Measurements from ENCODE around the gene UTS2. TPM values are rescaled to one million over a fixed set of nuclear protein-coding genes. Genes with fewer than 3 reads are reported as not detected.

The UTS2 gene
- total RNA-seq, 1 experiment from 2014 or later: 31.0 TPM

DNA sequence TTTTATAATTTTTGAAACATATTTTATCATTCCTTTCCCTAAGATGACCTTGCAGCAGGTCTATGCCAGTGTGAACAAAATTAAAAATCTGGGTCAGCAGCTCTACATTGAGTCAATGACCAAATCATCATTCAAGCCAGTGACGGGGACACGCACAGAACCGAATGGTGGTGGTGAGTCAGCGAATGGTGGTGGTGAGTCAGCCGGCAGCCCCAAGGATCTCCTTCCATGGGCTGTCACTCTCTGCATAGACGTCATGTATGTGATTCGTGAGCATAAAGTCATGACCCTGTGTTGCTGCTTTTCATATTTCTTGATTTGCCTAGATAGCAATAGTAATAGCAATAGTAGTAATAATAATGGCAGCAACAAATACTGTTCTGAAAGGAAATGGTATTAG lies 42.5 kb downstream of the UTS2 start:
- Histone ChIP-seq H3K9me3 (ENCODE audit: low read depth, low read length, poor library complexity, severe bottlenecking) (peaks cover 18% of the 10 kb centered on the region), H3K4me3 (ENCODE audit: low read depth, low read length, poor library complexity, severe bottlenecking) (no peak overlapping the region), H3K4me1 (ENCODE audit: insufficient read depth, low read length, poor library complexity, severe bottlenecking) (no peaks in the 10 kb centered on the region), H3K27ac (ENCODE audit: low read depth, low read length, poor library complexity, severe bottlenecking) (no peak overlapping the region), H3K36me3 (ENCODE audit: insufficient read depth, low read length, poor library complexity, severe bottlenecking) (no peaks in the 10 kb centered on the region), H3K27me3 (replicated peaks; ENCODE audit: insufficient read depth, low read depth, low read length, poor library complexity) (no peaks in the 10 kb centered on the region)
- intact Hi-C loops (cut with micrococcal nuclease; ENCODE audit: unreplicated experiment): no loop called here
- no peak for TF ChIP-seq EZH2 (IDR thresholded peaks at IDR 0.05; ENCODE audit: borderline replicate concordance, low read depth, low read length, poor library complexity, severe bottlenecking)
- TF ChIP-seq, protein P1, sequence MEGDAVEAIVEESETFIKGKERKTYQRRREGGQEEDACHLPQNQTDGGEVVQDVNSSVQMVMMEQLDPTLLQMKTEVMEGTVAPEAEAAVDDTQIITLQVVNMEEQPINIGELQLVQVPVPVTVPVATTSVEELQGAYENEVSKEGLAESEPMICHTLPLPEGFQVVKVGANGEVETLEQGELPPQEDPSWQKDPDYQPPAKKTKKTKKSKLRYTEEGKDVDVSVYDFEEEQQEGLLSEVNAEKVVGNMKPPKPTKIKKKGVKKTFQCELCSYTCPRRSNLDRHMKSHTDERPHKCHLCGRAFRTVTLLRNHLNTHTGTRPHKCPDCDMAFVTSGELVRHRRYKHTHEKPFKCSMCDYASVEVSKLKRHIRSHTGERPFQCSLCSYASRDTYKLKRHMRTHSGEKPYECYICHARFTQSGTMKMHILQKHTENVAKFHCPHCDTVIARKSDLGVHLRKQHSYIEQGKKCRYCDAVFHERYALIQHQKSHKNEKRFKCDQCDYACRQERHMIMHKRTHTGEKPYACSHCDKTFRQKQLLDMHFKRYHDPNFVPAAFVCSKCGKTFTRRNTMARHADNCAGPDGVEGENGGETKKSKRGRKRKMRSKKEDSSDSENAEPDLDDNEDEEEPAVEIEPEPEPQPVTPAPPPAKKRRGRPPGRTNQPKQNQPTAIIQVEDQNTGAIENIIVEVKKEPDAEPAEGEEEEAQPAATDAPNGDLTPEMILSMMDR (conservative IDR thresholded peaks at IDR 0.05; ENCODE audit: low read depth, low read length): no peak
- ChIA-PET CTCF (no interaction called here), POLR2A (ENCODE audit: low non-redundant PET) (no interaction called here)
- BruUV-seq (replicated peaks): no TSS peak
- peak; percentile 29 for DNase-seq (ENCODE audit: low spot score)

DNA sequence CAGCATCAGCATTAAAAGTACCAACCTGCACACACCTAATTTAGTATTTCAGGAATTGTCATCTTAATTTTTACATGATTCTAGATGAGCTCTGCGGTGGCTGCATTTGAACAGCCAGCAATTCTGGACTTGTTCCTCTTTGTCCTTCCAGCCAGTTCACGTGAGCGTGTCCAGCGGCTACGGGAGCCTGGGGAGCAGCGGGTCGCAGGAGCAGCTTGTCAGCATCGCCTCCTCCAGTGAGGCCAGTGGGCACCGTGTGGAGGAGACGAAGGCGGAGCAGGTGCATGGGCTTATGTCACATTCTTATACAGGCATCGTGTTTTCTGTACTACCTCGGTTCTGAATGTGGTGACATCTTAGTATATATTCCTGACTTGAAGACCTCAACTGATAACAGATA lies 43.1 kb downstream of the UTS2 start:
- Histone ChIP-seq H3K9me3 (ENCODE audit: low read depth, low read length, poor library complexity, severe bottlenecking) (peaks cover 18% of the 10 kb centered on the region), H3K36me3 (ENCODE audit: insufficient read depth, low read length, poor library complexity, severe bottlenecking) (no peaks in the 10 kb centered on the region), H3K27me3 (replicated peaks; ENCODE audit: insufficient read depth, low read depth, low read length, poor library complexity) (no peaks in the 10 kb centered on the region), H3K27ac (ENCODE audit: low read depth, low read length, poor library complexity, severe bottlenecking) (no peak overlapping the region), H3K4me1 (ENCODE audit: insufficient read depth, low read length, poor library complexity, severe bottlenecking) (no peaks in the 10 kb centered on the region), H3K4me3 (ENCODE audit: low read depth, low read length, poor library complexity, severe bottlenecking) (no peak overlapping the region)
- TF ChIP-seq EZH2 (IDR thresholded peaks at IDR 0.05; ENCODE audit: borderline replicate concordance, low read depth, low read length, poor library complexity, severe bottlenecking): no peak
- TF ChIP-seq, protein P1 (conservative IDR thresholded peaks at IDR 0.05; ENCODE audit: low read depth, low read length): no peak
- no peak for DNase-seq (ENCODE audit: low spot score)
- no TSS peak for BruUV-seq (replicated peaks)
- intact Hi-C loops (cut with micrococcal nuclease; ENCODE audit: unreplicated experiment): no loop called here
- CTCF ChIA-PET: interaction anchor here (0.5 kb wide), 1 partner anchor 138 kb away, joined by 8 read pairs; no protein-coding TSS in a partner anchor
- POLR2A ChIA-PET (ENCODE audit: low non-redundant PET): no interaction called here

DNA sequence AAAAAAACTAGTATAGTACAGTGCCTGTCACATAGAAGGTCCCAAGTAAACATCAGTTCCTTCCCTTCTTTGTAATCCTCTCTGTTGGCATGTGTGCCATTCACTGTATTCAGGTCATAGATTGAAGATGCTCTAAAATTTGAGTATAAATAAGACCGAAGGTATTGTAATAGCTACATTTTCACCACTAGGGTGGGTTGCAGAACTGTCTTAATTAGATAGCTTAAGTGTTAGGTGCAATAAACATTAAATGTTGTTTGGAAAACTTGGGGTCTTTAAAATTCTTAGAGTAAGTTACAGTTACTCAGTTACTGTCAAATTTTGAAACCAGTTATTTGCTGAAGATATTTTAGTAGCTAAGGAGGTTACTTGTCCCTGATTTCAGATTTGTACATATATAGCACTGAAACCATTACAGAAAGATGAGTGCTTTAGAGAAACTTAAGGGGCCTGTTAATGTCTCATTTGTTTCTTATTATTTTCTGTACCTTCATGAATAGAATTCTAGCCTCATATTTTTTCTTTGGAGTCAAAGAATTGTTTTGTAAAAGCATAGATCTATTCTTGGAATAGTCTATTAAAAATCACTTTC lies 44.5 kb downstream of the UTS2 start:
- no peaks in the 10 kb centered on the region for H3K4me1 ChIP-seq (ENCODE audit: insufficient read depth, low read length, poor library complexity, severe bottlenecking)
- peaks cover 8% of the 10 kb centered on the region for H3K9me3 ChIP-seq (ENCODE audit: low read depth, low read length, poor library complexity, severe bottlenecking)
- H3K36me3 ChIP-seq (ENCODE audit: insufficient read depth, low read length, poor library complexity, severe bottlenecking): no peaks in the 10 kb centered on the region
- TF ChIP-seq, protein P1 (conservative IDR thresholded peaks at IDR 0.05; ENCODE audit: low read depth, low read length): peak; percentile 72
- TF ChIP-seq EZH2 (IDR thresholded peaks at IDR 0.05; ENCODE audit: borderline replicate concordance, low read depth, low read length, poor library complexity, severe bottlenecking): no peak
- ChIA-PET POLR2A (ENCODE audit: low non-redundant PET) (interaction anchor here (0.5 to 0.7 kb wide), 2 partner anchors 253 to 1152 kb away, joined by 4 to 13 read pairs; no protein-coding TSS in a partner anchor), CTCF (interaction anchor here (0.5 to 1.3 kb wide), 6 partner anchors 91 to 1351 kb away, joined by 3 to 15 read pairs (median 4); no protein-coding TSS in a partner anchor)
- intact Hi-C loops (cut with micrococcal nuclease; ENCODE audit: unreplicated experiment): loop anchor here (1.0 kb wide), 1 partner anchor 94 kb away; no protein-coding TSS in a partner anchor
- no TSS peak for BruUV-seq (replicated peaks)
- no peak overlapping the region for H3K27ac ChIP-seq (ENCODE audit: low read depth, low read length, poor library complexity, severe bottlenecking)
- DNase-seq (ENCODE audit: low spot score): peak; percentile 65
- no peak overlapping the region for H3K4me3 ChIP-seq (ENCODE audit: low read depth, low read length, poor library complexity, severe bottlenecking)
- no peaks in the 10 kb centered on the region for H3K27me3 ChIP-seq (replicated peaks; ENCODE audit: insufficient read depth, low read depth, low read length, poor library complexity)

All from A673 (cell line).